Measurements from ENCODE around the gene CNTROB.

DNA sequence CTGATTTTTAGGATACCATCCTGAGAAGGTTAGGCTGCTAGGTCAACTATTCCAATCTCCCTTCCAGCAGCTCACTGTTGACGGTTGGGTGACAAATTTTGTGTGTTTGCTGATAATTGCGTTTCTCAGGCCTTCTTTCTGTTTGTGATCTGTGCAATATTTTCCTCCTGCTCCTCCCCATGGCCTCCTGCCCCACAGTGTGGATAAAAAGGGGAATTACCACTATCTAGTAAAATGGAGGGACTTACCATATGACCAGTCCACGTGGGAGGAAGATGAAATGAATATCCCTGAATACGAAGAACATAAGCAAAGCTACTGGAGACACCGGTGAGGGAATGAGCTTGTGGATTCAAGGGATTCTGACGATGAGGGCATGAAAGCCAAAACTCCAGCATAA, 34.2 kb upstream of the CNTROB start:
- TF ChIP-seq POLR2AphosphoS5 (IDR thresholded peaks at IDR 0.05; ENCODE audit: low read length) (no peak), ESRRA (IDR thresholded peaks at IDR 0.05; ENCODE audit: low read length) (no peak), SMC3 (IDR thresholded peaks at IDR 0.05; ENCODE audit: borderline replicate concordance, low read length) (peak; percentile 35; the same call in 1 of the 2 replicates), ZNF274 (IDR thresholded peaks at IDR 0.05; ENCODE audit: insufficient read depth, insufficient read length) (no peak), POLR2A (IDR thresholded peaks at IDR 0.05; ENCODE audit: low read depth, low read length) (no peak), JUND (IDR thresholded peaks at IDR 0.05; ENCODE audit: low read depth, low read length) (no peak)
- TF ChIP-seq, protein P1, sequence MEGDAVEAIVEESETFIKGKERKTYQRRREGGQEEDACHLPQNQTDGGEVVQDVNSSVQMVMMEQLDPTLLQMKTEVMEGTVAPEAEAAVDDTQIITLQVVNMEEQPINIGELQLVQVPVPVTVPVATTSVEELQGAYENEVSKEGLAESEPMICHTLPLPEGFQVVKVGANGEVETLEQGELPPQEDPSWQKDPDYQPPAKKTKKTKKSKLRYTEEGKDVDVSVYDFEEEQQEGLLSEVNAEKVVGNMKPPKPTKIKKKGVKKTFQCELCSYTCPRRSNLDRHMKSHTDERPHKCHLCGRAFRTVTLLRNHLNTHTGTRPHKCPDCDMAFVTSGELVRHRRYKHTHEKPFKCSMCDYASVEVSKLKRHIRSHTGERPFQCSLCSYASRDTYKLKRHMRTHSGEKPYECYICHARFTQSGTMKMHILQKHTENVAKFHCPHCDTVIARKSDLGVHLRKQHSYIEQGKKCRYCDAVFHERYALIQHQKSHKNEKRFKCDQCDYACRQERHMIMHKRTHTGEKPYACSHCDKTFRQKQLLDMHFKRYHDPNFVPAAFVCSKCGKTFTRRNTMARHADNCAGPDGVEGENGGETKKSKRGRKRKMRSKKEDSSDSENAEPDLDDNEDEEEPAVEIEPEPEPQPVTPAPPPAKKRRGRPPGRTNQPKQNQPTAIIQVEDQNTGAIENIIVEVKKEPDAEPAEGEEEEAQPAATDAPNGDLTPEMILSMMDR (IDR thresholded peaks at IDR 0.05 in 2 of 3, conservative IDR thresholded peaks at IDR 0.05 in 1 of 3; ENCODE audit: control insufficient read depth in 2 of 3, extremely low read depth in 1 of 3, insufficient read depth in 1 of 3, low read depth in 3 of 3, low read length in 3 of 3), result peak in 2 of 3 experiments; percentile 31 to 34; a peak in 5 of 6 replicates
- TF ChIP-seq, protein P2, sequence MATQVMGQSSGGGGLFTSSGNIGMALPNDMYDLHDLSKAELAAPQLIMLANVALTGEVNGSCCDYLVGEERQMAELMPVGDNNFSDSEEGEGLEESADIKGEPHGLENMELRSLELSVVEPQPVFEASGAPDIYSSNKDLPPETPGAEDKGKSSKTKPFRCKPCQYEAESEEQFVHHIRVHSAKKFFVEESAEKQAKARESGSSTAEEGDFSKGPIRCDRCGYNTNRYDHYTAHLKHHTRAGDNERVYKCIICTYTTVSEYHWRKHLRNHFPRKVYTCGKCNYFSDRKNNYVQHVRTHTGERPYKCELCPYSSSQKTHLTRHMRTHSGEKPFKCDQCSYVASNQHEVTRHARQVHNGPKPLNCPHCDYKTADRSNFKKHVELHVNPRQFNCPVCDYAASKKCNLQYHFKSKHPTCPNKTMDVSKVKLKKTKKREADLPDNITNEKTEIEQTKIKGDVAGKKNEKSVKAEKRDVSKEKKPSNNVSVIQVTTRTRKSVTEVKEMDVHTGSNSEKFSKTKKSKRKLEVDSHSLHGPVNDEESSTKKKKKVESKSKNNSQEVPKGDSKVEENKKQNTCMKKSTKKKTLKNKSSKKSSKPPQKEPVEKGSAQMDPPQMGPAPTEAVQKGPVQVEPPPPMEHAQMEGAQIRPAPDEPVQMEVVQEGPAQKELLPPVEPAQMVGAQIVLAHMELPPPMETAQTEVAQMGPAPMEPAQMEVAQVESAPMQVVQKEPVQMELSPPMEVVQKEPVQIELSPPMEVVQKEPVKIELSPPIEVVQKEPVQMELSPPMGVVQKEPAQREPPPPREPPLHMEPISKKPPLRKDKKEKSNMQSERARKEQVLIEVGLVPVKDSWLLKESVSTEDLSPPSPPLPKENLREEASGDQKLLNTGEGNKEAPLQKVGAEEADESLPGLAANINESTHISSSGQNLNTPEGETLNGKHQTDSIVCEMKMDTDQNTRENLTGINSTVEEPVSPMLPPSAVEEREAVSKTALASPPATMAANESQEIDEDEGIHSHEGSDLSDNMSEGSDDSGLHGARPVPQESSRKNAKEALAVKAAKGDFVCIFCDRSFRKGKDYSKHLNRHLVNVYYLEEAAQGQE (IDR thresholded peaks at IDR 0.05; ENCODE audit: low read depth, low read length), result no peak
